HG03342 (cell line): Measurements from ENCODE around the gene VEPH1.

Experiments used
- ATAC-seq: cut with Tn5 transposase; IDR thresholded peaks from one replicate; pipeline ENCODE4 v1.9.1; 2021; ENCODE audit warnings: mild to moderate bottlenecking, moderate library complexity; ENCODE audit not compliant: unreplicated experiment

The VEPH1 gene

GRCh38 chr3:157526036-157526435 is 22.8 kb upstream of the VEPH1 start:
- ATAC-seq = no peak

GRCh38 chr3:157523814-157524213 is 20.6 kb upstream of the VEPH1 start:
- no peak for ATAC-seq

GRCh38 chr3:157522648-157523047 is 19.4 kb upstream of the VEPH1 start:
- ATAC-seq = no peak

- no peak for ATAC-seq
These were observed 17.4 kb upstream of the VEPH1 start for GRCh38 chr3:157520485-157521150.

GRCh38 chr3:157518881-157519280 is 15.7 kb upstream of the VEPH1 start:
- ATAC-seq = no peak

GRCh38 chr3:157516928-157517327 is 13.7 kb upstream of the VEPH1 start:
- no peak for ATAC-seq

- ATAC-seq = no peak
These were observed 12.2 kb upstream of the VEPH1 start for GRCh38 chr3:157515398-157515797.

GRCh38 chr3:157514371-157514895 is 11.2 kb upstream of the VEPH1 start:
- no peak for ATAC-seq

- ATAC-seq = no peak
These were observed 10.4 kb upstream of the VEPH1 start for GRCh38 chr3:157513585-157513984.

GRCh38 chr3:157512534-157512933 is 9.3 kb upstream of the VEPH1 start:
- ATAC-seq = no peak

GRCh38 chr3:157508461-157508860 is 5.2 kb upstream of the VEPH1 start:
- ATAC-seq = no peak

GRCh38 chr3:157501863-157502262 is 1.4 kb downstream of the VEPH1 start:
- no peak for ATAC-seq

- ATAC-seq = no peak
These were observed 3.0 kb downstream of the VEPH1 start for GRCh38 chr3:157500232-157500631.

- no peak for ATAC-seq
These were observed 3.8 kb downstream of the VEPH1 start for GRCh38 chr3:157499342-157499963.

GRCh38 chr3:157498371-157498770 is 4.8 kb downstream of the VEPH1 start:
- no peak for ATAC-seq

- ATAC-seq = no peak
These were observed 7.4 kb downstream of the VEPH1 start for GRCh38 chr3:157495846-157496245.

- no peak for ATAC-seq
These were observed 8.5 kb downstream of the VEPH1 start for GRCh38 chr3:157494581-157495281.

GRCh38 chr3:157493627-157494550 is 9.3 kb downstream of the VEPH1 start:
- no peak for ATAC-seq

GRCh38 chr3:157491136-157491535 is 12.1 kb downstream of the VEPH1 start:
- ATAC-seq = no peak

- ATAC-seq = no peak
These were observed 15.1 kb downstream of the VEPH1 start for GRCh38 chr3:157488144-157488543.

- ATAC-seq = no peak
These were observed 15.9 kb downstream of the VEPH1 start for GRCh38 chr3:157487339-157487738.
